Nephron (organoid): Measurements from ENCODE around the gene ZNF668.
A peak's percentile ranks its signal among the peaks of the same experiment; 100 is the strongest.

Source experiments
- H3K27ac Mint-ChIP-seq, 3 experiments: 2 replicates each; pipeline ENCODE4 v1.8.0; 2020; ENCODE audit warnings: mixed read lengths in 3 of 3, mild to moderate bottlenecking in 2 of 3, moderate library complexity in 1 of 3
- H3K27me3 Mint-ChIP-seq: 2 replicates; pipeline ENCODE4 v1.8.0; 2021; ENCODE audit warnings: low read depth, mild to moderate bottlenecking, moderate library complexity, mixed read lengths
- H3K36me3 Mint-ChIP-seq: 2 replicates; pipeline ENCODE4 v1.8.0; 2020; ENCODE audit warnings: low read depth, mixed read lengths
- H3K4me1 Mint-ChIP-seq: 2 replicates; pipeline ENCODE4 v1.8.0; 2020; ENCODE audit warnings: mixed read lengths
- H3K4me3 Mint-ChIP-seq, 3 experiments: 2 replicates each; pipeline ENCODE4 v1.8.0; 2020; ENCODE audit warnings: mild to moderate bottlenecking in 3 of 3, mixed read lengths in 3 of 3, moderate library complexity in 2 of 3
- H3K9me3 Mint-ChIP-seq: 2 replicates; pipeline ENCODE4 v1.8.0; 2020; ENCODE audit warnings: mixed read lengths
- TF ChIP-seq, protein P1 (sequence below), 3 experiments: fragments of 200-600 bp; sonication (generic); IDR thresholded peaks; one replicate each; pipeline ENCODE4 v1.5.0; 2021; ENCODE audit warnings: antibody characterized with exemption in 3 of 3; ENCODE audit not compliant: unreplicated experiment in 3 of 3

Gene ZNF668

DNA sequence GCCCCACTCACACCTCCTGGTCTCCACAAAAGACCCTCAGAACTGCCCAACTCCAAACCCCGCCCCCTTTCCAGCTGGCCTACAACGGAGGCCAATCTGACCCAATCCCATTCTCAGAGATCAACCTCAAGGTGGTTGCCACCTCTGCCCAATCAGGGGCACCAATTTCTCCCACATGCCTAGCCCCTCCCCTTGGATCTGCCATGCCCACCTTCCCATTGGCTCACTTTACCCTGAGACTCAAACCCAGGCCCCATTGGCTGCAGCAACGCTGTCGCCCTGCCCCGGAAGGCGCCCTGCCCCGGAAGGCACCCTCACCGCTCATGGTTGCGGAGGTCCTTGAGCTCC, 10.6 kb downstream of the ZNF668 start:
- H3K4me1 Mint-ChIP-seq: peaks cover 20% of the 10 kb centered on the region
- no peaks in the 10 kb centered on the region for H3K27me3 Mint-ChIP-seq
- peak overlapping the region in 1 of 3 experiments; percentile 43 for H3K27ac Mint-ChIP-seq
- TF ChIP-seq, protein P1, sequence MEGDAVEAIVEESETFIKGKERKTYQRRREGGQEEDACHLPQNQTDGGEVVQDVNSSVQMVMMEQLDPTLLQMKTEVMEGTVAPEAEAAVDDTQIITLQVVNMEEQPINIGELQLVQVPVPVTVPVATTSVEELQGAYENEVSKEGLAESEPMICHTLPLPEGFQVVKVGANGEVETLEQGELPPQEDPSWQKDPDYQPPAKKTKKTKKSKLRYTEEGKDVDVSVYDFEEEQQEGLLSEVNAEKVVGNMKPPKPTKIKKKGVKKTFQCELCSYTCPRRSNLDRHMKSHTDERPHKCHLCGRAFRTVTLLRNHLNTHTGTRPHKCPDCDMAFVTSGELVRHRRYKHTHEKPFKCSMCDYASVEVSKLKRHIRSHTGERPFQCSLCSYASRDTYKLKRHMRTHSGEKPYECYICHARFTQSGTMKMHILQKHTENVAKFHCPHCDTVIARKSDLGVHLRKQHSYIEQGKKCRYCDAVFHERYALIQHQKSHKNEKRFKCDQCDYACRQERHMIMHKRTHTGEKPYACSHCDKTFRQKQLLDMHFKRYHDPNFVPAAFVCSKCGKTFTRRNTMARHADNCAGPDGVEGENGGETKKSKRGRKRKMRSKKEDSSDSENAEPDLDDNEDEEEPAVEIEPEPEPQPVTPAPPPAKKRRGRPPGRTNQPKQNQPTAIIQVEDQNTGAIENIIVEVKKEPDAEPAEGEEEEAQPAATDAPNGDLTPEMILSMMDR (IDR thresholded peaks at IDR 0.05; ENCODE audit: unreplicated experiment in 3 of 3): no peak
- peaks cover 29% of the 10 kb centered on the region for H3K36me3 Mint-ChIP-seq
- peak overlapping the region in 2 of 3 experiments; percentile 17 to 63 for H3K4me3 Mint-ChIP-seq
- no peaks in the 10 kb centered on the region for H3K9me3 Mint-ChIP-seq

DNA sequence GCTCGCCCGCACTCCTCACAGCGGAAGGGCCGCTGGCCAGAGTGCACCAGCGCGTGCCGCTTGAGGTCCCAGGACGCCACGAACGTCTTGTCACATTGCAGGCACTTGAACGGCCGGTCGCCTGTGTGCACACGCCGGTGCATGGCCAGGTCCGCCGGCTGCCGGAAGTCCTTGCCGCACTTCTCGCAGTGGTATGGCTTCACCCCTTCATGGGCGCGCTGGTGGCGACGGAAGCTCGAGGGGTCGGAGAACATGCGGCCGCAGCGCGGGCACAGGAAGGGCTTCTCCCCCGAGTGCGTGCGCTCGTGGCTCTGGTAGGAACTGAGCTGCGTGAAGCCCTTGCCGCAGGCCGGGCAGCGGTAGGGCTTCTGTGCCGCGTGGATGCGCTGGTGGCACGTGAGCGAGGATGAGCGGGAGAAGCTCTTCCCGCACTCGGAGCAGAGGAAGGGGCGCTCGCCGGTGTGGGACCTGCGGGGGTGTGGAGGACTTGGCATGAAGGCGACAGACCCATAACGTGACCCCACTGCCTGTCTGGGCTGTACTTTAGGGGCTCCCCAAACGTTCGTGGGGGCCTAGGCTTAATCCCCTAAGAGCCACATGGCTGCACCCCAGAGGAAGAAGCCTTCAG, 12.1 kb downstream of the ZNF668 start:
- peaks cover 33% of the 10 kb centered on the region for H3K36me3 Mint-ChIP-seq

DNA sequence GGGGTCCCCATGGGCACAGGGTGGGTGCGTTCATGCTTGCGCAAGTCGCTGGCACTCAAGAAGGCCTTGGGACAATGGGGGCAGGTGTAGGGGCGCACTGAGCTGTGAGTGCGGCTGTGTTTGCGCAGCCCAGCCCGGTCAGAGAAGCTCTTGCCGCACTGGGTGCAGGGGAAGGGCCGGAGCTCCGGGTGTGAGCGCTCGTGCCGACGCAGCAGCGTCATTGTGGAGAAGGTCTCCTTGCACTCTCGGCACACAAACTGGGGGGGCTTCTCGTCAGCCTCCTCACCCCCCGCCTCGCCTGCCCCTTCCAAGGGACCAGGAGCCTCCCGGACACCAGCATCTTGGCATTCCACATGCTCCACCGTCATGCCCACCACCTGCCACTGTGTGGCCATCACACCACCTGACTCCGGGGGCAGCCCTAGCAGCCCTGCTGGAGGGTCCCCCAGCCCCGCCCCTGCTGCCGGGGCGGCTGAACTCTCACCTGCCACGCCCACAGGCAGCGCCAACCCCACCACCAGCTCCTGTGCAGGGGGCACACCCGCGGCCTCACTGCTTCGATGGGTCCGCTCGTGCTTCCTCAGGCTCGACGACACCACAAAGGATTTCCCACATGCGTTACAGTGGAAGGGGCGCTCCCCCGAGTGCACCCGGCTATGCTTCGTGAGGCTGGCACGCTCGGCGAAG, 12.8 kb downstream of the ZNF668 start:
- H3K9me3 Mint-ChIP-seq: no peaks in the 10 kb centered on the region
- no peaks in the 10 kb centered on the region for H3K27me3 Mint-ChIP-seq
- TF ChIP-seq, protein P1 (IDR thresholded peaks at IDR 0.05; ENCODE audit: unreplicated experiment in 3 of 3): no peak
- no peak overlapping the region for H3K27ac Mint-ChIP-seq
- no peak overlapping the region for H3K4me3 Mint-ChIP-seq
- H3K36me3 Mint-ChIP-seq: peaks cover 33% of the 10 kb centered on the region
- peaks cover 20% of the 10 kb centered on the region for H3K4me1 Mint-ChIP-seq

More for the DNA sequence above, 12.1 kb downstream of the ZNF668 start:
- H3K27ac Mint-ChIP-seq: no peak overlapping the region
- H3K9me3 Mint-ChIP-seq: no peaks in the 10 kb centered on the region
- H3K4me1 Mint-ChIP-seq: peaks cover 20% of the 10 kb centered on the region
- no peak overlapping the region for H3K4me3 Mint-ChIP-seq
- TF ChIP-seq, protein P1 (IDR thresholded peaks at IDR 0.05; ENCODE audit: unreplicated experiment in 3 of 3): no peak
- H3K27me3 Mint-ChIP-seq: no peaks in the 10 kb centered on the region

DNA sequence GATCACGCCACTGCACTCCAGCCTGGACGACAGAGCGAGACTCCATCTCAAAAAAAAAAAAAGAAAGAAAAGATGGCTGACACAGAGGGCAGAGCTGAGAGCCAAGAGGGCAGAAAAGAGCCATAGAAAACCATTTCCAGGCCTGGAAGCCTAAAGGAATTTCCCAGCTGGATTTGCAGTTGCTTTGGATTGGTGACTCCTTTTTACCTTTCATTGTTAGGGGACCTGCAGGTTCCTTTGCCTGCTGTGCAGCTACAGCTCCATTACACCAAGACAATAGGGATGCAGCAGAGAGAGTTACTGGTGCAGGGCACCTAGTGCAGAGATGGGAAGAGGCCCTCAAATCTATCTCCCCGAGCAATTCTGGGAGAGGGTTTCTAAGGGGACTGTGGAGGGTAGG, 18.4 kb downstream of the ZNF668 start:
- H3K27me3 Mint-ChIP-seq: peaks cover 4% of the 10 kb centered on the region

DNA sequence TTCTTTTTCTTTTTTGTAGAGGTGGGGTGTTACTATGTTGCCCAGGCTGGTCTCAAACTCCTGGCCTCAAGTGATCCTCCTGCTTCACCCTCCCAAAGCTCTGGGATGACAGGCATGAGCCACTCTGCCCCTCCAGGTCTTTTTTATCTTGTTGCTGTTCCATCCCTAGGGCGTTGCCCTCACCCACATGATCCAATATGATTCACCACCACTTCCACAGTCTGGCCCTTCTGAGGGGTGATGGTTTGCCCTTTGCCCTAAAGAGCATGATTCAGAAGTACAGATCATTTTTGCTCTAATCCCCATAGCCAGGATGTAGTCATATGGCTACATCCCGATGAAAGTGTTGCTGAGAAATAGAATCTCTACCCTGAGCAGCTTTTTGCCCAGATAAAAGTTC, 21.9 kb downstream of the ZNF668 start:
- Mint-ChIP-seq H3K27ac (no peak overlapping the region), H3K4me1 (no peaks in the 10 kb centered on the region), H3K9me3 (no peaks in the 10 kb centered on the region), H3K36me3 (no peaks in the 10 kb centered on the region), H3K27me3 (peaks cover 4% of the 10 kb centered on the region), H3K4me3 (no peak overlapping the region)
- TF ChIP-seq, protein P1 (IDR thresholded peaks at IDR 0.05; ENCODE audit: unreplicated experiment in 3 of 3): no peak

More for the DNA sequence above, 18.4 kb downstream of the ZNF668 start:
- TF ChIP-seq, protein P1 (IDR thresholded peaks at IDR 0.05; ENCODE audit: unreplicated experiment in 3 of 3): no peak
- Mint-ChIP-seq H3K4me1 (no peaks in the 10 kb centered on the region), H3K4me3 (no peak overlapping the region), H3K27ac (no peak overlapping the region), H3K9me3 (no peaks in the 10 kb centered on the region), H3K36me3 (peaks cover 14% of the 10 kb centered on the region)
